HG03342 (cell line): Measurements from ENCODE around the gene REELD1.
A peak's percentile ranks its signal among the peaks of the same experiment; 100 is the strongest.

ENCODE experiments used
- ATAC-seq: cut with Tn5 transposase; IDR thresholded peaks from one replicate; pipeline ENCODE4 v1.9.1; 2021; ENCODE audit warnings: mild to moderate bottlenecking, moderate library complexity; ENCODE audit not compliant: unreplicated experiment

Gene REELD1

DNA sequence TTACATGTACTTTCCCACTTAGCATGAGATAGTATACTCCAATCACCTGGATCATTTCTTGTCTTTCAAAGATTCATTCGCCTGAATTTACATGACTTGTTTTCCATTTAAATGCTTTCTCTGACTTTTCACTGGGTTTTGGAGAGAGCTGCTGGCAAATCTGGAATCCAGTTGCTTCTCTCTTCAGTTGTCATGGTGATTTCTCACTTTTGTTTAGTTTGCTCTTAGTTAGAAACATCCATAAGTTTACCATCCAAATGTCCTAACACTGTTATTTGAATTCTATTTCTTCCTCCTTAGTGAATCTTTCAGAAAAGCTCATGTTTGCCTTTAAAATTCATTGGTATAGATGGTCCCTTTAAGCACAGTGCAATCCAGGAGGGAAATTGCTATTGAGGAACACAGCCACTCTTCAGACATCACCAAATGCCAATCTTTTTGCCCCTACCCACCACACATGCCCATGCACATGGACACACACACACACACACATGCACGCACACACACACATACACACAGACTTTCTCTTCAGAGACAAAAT lies 51.7 kb downstream of the REELD1 start:
- ATAC-seq: no peak

DNA sequence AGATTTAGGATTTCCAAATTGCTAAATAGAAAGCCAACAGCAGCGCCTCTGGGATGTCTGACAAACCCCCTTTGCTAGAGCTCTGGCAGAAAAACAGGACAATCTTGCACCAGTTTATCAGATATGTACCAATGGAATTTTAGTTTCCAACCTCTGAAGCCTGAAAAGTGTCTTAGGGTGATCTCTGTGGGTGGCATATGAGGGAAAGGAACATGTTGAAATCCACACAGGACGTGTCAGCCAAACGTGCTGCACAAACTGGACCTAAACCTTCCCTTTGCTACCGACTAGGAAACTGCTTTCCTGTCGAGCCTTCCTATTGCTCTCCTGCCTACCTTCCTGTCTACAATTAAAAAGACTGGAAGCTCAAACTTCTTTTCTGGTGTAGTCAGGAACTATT lies 53.5 kb downstream of the REELD1 start:
- ATAC-seq: no peak

DNA sequence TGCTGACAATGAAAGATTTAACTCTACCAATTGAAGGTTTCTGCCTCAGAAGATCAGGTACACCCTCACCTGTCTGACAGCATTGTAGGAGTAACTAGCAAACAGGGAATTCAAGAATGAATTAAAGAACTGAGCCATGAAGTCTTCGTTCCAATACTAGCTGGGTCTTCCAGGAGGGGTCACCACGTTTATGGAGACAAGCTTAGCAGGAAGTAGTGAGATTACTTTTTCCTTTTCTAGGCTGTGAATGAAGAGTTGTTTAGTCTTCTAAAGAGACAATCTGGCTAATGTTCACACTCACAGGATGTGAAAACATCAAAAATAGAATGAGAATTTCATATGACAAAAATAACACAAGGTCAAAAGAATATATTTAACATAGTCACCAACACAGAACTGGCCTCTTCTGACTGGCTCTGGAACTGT lies 54.9 kb downstream of the REELD1 start:
- ATAC-seq: peak; percentile 45

DNA sequence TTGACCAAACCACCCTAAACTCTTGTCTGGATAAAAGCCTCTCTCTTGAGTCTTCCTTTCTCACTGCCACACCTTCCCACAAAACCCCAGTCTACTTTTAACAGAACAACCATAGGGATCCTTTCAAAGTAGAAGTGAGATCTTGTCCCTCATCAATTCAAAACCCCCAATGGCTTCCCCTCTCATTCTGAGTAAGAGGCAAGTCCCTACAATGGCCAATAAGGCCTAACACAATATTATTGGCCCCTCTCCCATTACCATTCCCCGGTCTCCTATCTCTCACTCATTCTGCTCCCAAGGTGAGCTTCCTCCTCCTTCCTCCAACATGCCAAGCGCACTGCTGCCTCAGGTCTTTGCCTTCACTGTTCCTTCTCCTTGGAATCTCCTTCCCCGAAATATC lies 57.1 kb downstream of the REELD1 start:
- peak; percentile 28 for ATAC-seq

DNA sequence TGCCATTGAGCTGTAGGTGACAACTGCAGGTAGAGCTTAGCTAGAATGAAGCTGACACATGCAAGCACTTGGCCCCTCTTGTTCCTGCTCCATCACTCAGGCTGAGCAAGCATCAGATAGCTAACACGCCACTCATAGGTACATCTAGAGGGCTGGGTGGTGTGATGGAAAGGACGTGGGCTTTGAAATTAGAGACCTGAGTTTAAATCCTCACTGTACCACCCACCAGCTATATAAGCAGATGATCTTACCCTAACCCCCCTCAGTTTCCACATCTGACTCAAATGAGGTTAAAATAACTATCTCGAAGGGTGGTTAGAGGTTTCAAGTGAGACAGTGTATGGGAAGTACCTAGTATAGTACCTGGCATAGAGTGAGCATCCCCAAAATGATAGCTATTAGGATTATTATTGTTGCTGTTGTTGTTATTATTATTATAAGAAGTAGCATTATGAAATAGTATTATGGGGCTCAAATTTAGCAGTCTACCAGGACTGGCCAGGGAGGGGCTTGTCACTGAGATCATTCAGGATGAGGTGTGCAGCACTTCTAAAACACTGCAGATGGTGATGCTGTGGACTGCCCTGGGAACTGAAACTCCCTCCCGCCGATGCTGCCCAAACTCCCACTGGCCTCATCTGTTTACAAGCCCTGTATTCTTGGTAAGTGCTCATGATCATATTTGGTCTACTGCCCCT lies 59.0 kb downstream of the REELD1 start:
- peak; percentile 65 for ATAC-seq

DNA sequence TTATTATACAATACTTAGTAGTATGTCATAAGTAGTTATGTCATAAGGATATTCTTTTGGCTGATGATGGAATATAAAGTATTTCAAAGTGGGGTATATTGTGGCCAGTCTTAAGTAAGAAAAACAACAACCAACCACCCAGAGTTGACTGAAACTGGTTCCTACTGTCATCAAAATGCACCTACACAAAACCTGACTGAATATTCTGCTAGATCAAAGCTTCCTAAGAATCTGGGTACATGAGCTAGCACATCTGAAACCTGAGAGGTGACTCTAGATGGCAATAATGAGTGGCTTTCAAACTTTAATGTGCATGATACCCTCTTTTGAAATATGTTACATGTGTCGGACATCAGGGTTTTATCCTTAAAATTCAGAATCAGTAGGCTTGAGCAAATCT lies 60.4 kb downstream of the REELD1 start:
- ATAC-seq: no peak

DNA sequence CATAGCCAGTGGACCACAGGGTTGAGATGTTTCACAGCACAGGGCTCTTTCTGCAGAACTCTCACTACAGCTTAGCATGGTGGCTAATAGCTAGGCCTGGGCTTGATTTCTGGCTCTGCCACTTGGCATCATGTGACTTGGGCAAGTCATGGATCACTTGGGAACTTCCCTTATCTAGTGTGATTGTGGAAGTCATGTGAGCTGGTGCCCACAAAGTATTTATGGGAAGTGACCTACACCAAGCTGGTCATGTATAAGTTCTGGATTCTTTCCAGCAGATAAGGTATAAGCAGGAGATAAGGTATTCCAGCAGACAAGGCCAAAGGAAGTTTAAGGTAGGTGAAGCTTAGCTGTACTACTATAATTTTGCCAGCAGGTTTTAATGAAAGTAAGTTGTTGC lies 61.0 kb downstream of the REELD1 start:
- no peak for ATAC-seq

DNA sequence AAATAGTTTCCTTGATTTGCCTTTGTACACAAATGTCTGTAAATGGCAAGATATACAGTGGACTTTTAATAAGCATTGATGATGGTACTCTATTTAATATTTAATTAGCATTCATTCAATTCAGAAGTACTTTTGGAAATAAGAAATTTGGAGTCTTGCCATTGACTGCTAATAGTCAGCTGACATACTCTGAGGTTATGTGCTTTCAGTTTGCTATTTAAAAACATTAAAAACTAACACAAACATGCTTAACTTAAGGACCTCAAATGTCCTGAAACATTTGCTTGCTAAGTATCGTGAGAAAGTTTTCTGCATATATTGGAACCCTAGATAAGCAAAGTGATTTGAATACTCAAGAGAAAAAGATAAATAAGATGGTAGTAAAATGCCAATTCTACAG lies 64.6 kb downstream of the REELD1 start:
- ATAC-seq: no peak
